ENCODE data around the gene NCAPD3. TPM values are rescaled to one million over a fixed set of nuclear protein-coding genes. Genes with fewer than 3 reads are reported as not detected.

Gene NCAPD3
- total RNA-seq, 1 experiment from 2014 or later: 85.0 TPM

DNA sequence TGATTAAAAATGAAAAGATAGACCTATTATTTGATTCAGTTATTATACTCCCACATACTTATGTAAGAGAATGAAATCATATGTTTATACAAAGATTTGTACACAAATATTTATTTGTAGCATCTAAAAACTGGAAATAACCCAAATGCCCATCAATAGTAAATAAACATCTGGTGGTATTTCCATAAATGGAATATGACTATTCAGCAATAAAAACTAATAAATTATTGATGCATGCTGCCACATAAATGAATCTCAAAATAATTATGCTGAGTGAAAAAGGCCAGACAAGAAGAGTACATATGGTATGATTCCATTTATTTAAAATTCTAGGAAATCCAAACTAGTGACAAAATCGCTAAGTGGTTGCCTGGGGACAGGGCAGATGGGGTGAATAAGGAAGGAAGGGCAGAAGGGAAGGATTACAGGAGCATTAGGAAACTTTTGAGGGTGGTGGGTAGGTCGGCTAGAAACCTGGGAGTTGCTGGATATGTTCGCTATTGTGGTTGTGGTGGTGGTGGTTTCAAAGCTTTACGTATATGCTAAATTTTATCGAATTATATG is 113.4 kb downstream of the NCAPD3 start:
- H3K4me1 ChIP-seq (ENCODE audit: insufficient read depth, low read length): no peaks in the 10 kb centered on the region
- ATAC-seq: no peak
- peaks cover 11% of the 10 kb centered on the region; the same call in 1 of the 2 replicates for H3K9me3 ChIP-seq (ENCODE audit: low read length)
- H3K9me2 ChIP-seq (replicated peaks; ENCODE audit: low read length): no peaks in the 10 kb centered on the region
- H3K27me3 ChIP-seq (ENCODE audit: low read length): peaks cover 20% of the 10 kb centered on the region
- H3K9ac ChIP-seq (ENCODE audit: low read length): no peak overlapping the region
- no peak overlapping the region for H3K4me2 ChIP-seq (ENCODE audit: low read length)
- POLR2A ChIA-PET (ENCODE audit: unreplicated experiment): no interaction called here
- no peaks in the 10 kb centered on the region for H3K79me2 ChIP-seq (ENCODE audit: low read length)
- CTCF ChIA-PET: no interaction called here
- no peaks in the 10 kb centered on the region for H4K20me1 ChIP-seq (ENCODE audit: low read length)
- no TSS peak for BruUV-seq (replicated peaks)
- TF ChIP-seq EZH2 (IDR thresholded peaks at IDR 0.05; ENCODE audit: low read length, unreplicated experiment): no peak
- TF ChIP-seq, protein P1, sequence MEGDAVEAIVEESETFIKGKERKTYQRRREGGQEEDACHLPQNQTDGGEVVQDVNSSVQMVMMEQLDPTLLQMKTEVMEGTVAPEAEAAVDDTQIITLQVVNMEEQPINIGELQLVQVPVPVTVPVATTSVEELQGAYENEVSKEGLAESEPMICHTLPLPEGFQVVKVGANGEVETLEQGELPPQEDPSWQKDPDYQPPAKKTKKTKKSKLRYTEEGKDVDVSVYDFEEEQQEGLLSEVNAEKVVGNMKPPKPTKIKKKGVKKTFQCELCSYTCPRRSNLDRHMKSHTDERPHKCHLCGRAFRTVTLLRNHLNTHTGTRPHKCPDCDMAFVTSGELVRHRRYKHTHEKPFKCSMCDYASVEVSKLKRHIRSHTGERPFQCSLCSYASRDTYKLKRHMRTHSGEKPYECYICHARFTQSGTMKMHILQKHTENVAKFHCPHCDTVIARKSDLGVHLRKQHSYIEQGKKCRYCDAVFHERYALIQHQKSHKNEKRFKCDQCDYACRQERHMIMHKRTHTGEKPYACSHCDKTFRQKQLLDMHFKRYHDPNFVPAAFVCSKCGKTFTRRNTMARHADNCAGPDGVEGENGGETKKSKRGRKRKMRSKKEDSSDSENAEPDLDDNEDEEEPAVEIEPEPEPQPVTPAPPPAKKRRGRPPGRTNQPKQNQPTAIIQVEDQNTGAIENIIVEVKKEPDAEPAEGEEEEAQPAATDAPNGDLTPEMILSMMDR (conservative IDR thresholded peaks at IDR 0.05; ENCODE audit: low read depth, low read length): no peak
- TF ChIP-seq EZH2phosphoT487 (IDR thresholded peaks at IDR 0.05; ENCODE audit: borderline replicate concordance, low read length): no peak
- no peak overlapping the region for H3K27ac ChIP-seq (ENCODE audit: low read length)
- no peak for DNase-seq
- H3K36me3 ChIP-seq (ENCODE audit: low read depth, low read length): no peaks in the 10 kb centered on the region
- intact Hi-C loops (cut with micrococcal nuclease): no loop called here
- no peak overlapping the region for H3K4me3 ChIP-seq (ENCODE audit: low read length)
- no peak overlapping the region for H2AFZ ChIP-seq (ENCODE audit: low read length)
- no peaks in the 10 kb centered on the region for H3F3A ChIP-seq (ENCODE audit: low read length, unreplicated experiment)

Other genes with a start within 250 kb of the NCAPD3 start
- gene JAM3, start 154.9 kb downstream of the NCAPD3 start, total RNA-seq (2014; rRNA removed): 1.6 and 3.1 TPM in 2 replicates
- 49.2 and 53.9 TPM in 2 replicates for gene VPS26B, start 704 bp upstream of the NCAPD3 start, total RNA-seq (2014; rRNA removed)
- gene THYN1, start 29.4 kb upstream of the NCAPD3 start, total RNA-seq (2014; rRNA removed): 56.2 and 56.6 TPM in 2 replicates
- gene ACAD8, start 29.6 kb upstream of the NCAPD3 start, total RNA-seq (2014; rRNA removed): 17.6 and 22.6 TPM in 2 replicates
- not detected in 2 replicates for gene GLB1L3, start 52.4 kb upstream of the NCAPD3 start, total RNA-seq (2014; rRNA removed)
- gene GLB1L2, start 108.0 kb upstream of the NCAPD3 start, total RNA-seq (2014; rRNA removed): 0.62 and 1.1 TPM in 2 replicates
- not detected in 2 replicates for gene B3GAT1, start 188.3 kb upstream of the NCAPD3 start, total RNA-seq (2014; rRNA removed)

All from PC-3 (cell line).